IPS-11a (cell line): ENCODE data around the gene IL17A.

Experiments
- H3K4me3 ChIP-seq: one replicate; pipeline ENCODE4 v1.5.1; 2013; ENCODE audit warnings: low read depth, low read length, control low read depth

The IL17A gene

GRCh38 chr6:52210227-52210626 is 24.1 kb downstream of the IL17A start:
- H3K4me3 ChIP-seq, result no peak overlapping the region

- H3K4me3 ChIP-seq, result no peak overlapping the region
Measured at GRCh38 chr6:52213127-52213526, 27.0 kb downstream of the IL17A start.

GRCh38 chr6:52215787-52216186 is 29.6 kb downstream of the IL17A start:
- H3K4me3 ChIP-seq, result no peak overlapping the region

- H3K4me3 ChIP-seq, result no peak overlapping the region
Measured at GRCh38 chr6:52216932-52217575, 30.9 kb downstream of the IL17A start.

GRCh38 chr6:52217761-52218160 is 31.6 kb downstream of the IL17A start:
- H3K4me3 ChIP-seq, result no peak overlapping the region

GRCh38 chr6:52221302-52221701 is 35.1 kb downstream of the IL17A start:
- H3K4me3 ChIP-seq, result no peak overlapping the region

- no peak overlapping the region for H3K4me3 ChIP-seq
Measured at GRCh38 chr6:52227495-52227894, 41.3 kb downstream of the IL17A start.

- no peak overlapping the region for H3K4me3 ChIP-seq
Measured at GRCh38 chr6:52230685-52231084, 44.5 kb downstream of the IL17A start.

GRCh38 chr6:52231406-52232127 is 45.4 kb downstream of the IL17A start:
- no peak overlapping the region for H3K4me3 ChIP-seq

GRCh38 chr6:52233005-52233404 is 46.8 kb downstream of the IL17A start:
- H3K4me3 ChIP-seq, result no peak overlapping the region

GRCh38 chr6:52233975-52234823 is 48.0 kb downstream of the IL17A start:
- no peak overlapping the region for H3K4me3 ChIP-seq
